ENCODE results near the gene LONP2. TPM values are rescaled to one million over a fixed set of nuclear protein-coding genes. Genes with fewer than 3 reads are reported as not detected.

Gene LONP2
- total RNA-seq, 4 donors from 2014 or later: 51.4 to 73.4 (median 63.3) TPM

- Histone ChIP-seq H3K4me1 (no peaks in the 10 kb centered on the region), H3K9me3 (no peaks in the 10 kb centered on the region), H3K27ac (replicated peaks in 1 of 4) (no peak overlapping the region), H3K4me3 (no peak overlapping the region), H3K27me3 (no peaks in the 10 kb centered on the region), H3K36me3 (no peaks in the 10 kb centered on the region)
- 96% methylated on average over 4 of the region's 4 CpGs for whole genome bisulfite sequencing
- intact Hi-C loops (cut with DNase I): no loop called here
- no peak for DNase-seq (ENCODE audit: extremely low spot score)
- TF ChIP-seq CTCF (IDR thresholded peaks at IDR 0.05): no peak
- TF ChIP-seq POLR2A (IDR thresholded peaks at IDR 0.05; ENCODE audit: low read depth): no peak
- TF ChIP-seq POLR2AphosphoS5 (IDR thresholded peaks at IDR 0.05): no peak
- TF ChIP-seq EP300 (IDR thresholded peaks at IDR 0.05): no peak
Measured at GRCh38 chr16:48223490-48223889, 20.6 kb upstream of the LONP2 start.

GRCh38 chr16:48225456-48225855 is 18.6 kb upstream of the LONP2 start:
- whole genome bisulfite sequencing: 64% methylated on average over 5 of the region's 5 CpGs
- intact Hi-C loops (cut with DNase I): no loop called here
- TF ChIP-seq EP300 (IDR thresholded peaks at IDR 0.05) (no peak), POLR2A (IDR thresholded peaks at IDR 0.05; ENCODE audit: low read depth) (no peak), POLR2AphosphoS5 (IDR thresholded peaks at IDR 0.05) (no peak), CTCF (IDR thresholded peaks at IDR 0.05) (no peak)
- Histone ChIP-seq H3K27me3 (peaks cover 0 to 6% (median 0%) of the 10 kb centered on the region in 4 donors), H3K36me3 (no peaks in the 10 kb centered on the region), H3K9me3 (no peaks in the 10 kb centered on the region), H3K4me1 (no peaks in the 10 kb centered on the region), H3K4me3 (no peak overlapping the region), H3K27ac (replicated peaks in 1 of 4) (no peak overlapping the region)
- DNase-seq (ENCODE audit: extremely low spot score): no peak

GRCh38 chr16:48231727-48232492 is 12.2 kb upstream of the LONP2 start:
- peak in 1 of 3 experiments; percentile 27 for TF ChIP-seq CTCF (IDR thresholded peaks at IDR 0.05)
- no peak for TF ChIP-seq POLR2AphosphoS5 (IDR thresholded peaks at IDR 0.05)
- H3K36me3 ChIP-seq: no peaks in the 10 kb centered on the region
- 68% methylated on average over 11 of the region's 11 CpGs for WGBS
- DNase-seq (ENCODE audit: extremely low spot score): no peak
- H3K4me3 ChIP-seq: no peak overlapping the region
- H3K27me3 ChIP-seq: peaks cover 0 to 6% (median 0%) of the 10 kb centered on the region in 4 donors
- no peaks in the 10 kb centered on the region for H3K4me1 ChIP-seq
- intact Hi-C loops (cut with DNase I): no loop called here
- no peaks in the 10 kb centered on the region for H3K9me3 ChIP-seq
- H3K27ac ChIP-seq (replicated peaks in 1 of 4): no peak overlapping the region

GRCh38 chr16:48232493-48233040 is 11.5 kb upstream of the LONP2 start:
- Histone ChIP-seq H3K27me3 (peaks cover 0 to 6% (median 0%) of the 10 kb centered on the region in 4 donors), H3K4me3 (no peak overlapping the region), H3K36me3 (no peaks in the 10 kb centered on the region), H3K27ac (replicated peaks in 1 of 4) (no peak overlapping the region), H3K4me1 (no peaks in the 10 kb centered on the region), H3K9me3 (no peaks in the 10 kb centered on the region)
- intact Hi-C loops (cut with DNase I): no loop called here
- DNase-seq (ENCODE audit: extremely low spot score): no peak
- no peak for TF ChIP-seq POLR2A (IDR thresholded peaks at IDR 0.05; ENCODE audit: low read depth)
- no peak for TF ChIP-seq EP300 (IDR thresholded peaks at IDR 0.05)
- TF ChIP-seq CTCF (IDR thresholded peaks at IDR 0.05): no peak
- TF ChIP-seq POLR2AphosphoS5 (IDR thresholded peaks at IDR 0.05): no peak
- 100% methylated on average over 2 of the region's 2 CpGs for WGBS

Measured in esophagus muscularis mucosa (tissue), 4 donors.